SKM-1 treated with dmso at 0.1 percent for 144 hours (cell line): Measurements from ENCODE around the gene CGB1.
"Not testable (repeated sequence)": the region's sequence is repeated elsewhere in the genome, so short reads cannot be mapped to it uniquely, and the experiment has no call there.

Experiments
- DNase-seq: peaks from one replicate; lab custom pipeline; 2025; ENCODE audit not compliant: unreplicated experiment; lab: John Stamatoyannopoulos, UW

CGB1 gene

DNA sequence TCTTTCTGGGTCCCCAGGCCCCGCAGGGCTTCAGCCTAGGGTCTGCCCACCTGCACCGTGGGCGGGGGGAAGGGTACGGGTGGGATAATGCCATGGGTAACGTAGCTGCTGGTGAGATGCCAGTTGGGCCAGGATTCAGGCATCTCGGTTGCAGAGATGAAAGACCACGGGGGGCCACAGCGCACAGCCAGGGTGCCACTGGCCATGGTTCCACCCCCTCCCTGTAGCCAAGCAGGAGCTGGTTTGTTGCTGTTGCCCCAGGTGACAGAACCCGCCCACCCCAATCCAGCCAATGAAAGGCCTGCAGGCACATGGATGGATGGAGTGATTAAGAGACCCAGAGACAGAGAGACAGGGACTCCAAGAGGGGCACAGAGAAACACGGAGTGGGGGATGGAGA lies 21.9 kb upstream of the CGB1 start:
- no peak for DNase-seq

DNA sequence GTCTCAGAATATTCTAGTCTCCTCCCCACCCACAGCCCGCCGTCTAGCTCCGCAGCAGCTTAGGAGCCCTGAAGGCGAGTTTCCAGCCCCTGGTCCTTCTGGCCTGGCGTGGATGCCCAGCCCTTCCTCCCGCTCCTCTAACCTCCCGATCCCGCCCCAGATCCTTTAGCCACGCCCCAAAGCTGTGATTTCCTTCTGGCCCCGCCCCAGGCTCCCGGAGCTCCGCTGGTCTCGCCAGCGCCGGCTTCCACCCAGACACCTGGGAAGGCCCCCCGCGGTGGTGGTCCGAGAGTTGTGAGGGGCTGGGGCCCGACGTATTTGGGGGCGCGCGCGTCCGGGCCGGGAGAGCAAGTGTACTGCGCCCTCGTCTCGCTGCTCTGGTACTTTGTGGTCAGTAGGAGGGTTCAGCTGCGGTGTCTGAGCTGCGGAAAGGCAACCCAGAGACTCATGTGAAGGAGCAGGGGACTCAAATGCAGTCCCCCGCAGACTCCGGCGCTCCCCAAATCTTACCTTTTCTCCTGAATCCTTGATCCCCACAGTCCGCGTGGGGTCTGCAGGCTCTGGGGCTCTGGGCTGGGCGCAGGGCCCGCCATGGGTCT lies 21.0 kb upstream of the CGB1 start, which contains the start of gene CGB7:
Gene CGB7, minus strand, starts transcription at position 114 of the 599 bp plus-strand sequence. CDS start 2,374 bp downstream, outside the sequence.
- DNase-seq = no peak

DNA sequence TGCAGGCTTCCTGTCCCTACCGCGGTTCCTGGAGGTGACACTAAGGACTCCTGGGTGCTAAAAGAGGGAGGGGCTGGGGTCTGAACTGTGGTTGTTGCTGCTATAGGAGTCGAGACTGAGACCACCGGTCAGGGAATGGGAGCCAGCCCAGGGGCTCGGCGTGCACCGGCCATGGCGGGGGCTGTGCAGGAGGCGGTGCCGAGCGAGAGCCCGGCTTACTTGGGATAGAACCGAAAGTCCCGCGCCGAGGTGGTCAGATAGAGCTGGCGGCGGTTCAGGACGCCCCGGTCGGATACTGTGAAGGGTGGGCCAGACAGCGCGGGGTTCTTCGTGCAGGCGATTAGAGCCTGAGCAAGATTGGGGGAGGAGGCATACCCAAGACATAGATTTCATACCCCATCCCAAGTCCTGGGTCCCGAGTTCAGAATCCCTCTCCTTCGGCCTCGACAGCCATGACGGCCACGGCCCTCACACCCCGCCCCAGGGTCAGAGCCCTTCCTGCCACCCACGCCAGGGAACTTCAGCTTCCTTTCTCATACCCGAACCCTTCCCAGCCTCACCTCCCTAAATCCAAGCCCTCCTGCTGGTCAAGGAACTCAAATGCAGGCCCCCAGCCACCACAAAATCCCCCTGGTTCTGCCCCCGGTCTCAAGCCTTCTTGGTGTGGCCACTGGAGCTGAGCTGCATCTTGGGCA lies 20.4 kb upstream of the CGB1 start:
- DNase-seq = not testable (repeated sequence)

DNA sequence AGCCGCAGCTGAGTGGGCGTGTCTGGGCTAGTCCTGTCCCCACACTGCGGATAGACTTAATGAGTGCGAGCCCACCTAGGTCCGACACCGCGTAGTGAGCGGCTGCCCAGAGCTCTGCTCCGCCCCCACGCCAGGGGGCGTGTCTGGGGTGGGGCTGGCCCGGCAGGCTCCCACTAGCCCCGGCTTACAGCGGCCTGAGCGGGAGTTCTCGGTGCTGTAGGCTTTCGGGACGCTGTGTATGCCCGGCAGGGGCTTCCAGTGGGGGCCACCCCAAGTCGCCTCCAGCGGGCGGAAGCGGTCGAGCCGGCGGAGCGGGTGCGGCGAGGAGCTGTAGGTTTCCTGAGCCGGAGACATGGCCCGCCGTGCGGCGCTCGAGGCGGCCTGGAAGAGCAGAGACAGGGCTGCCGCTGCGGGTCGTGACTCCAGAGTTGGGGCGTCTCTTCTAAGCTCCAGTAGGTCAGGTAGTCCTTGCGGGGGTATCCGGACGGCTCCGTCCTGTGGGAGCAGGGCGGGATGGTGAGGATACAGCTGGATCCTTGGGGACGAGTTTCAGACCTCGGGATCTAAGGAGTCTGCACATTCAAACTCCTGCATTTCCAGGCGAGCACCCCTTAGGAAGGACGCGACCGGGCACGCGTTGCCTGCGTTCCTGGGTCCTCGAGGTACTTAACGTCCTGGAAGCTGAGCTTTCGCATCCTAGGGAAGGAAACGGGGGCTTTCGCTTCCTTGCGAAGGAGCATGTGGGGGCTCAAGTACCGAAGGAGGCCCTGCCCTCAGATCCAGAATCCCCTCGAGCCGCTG lies 19.6 kb upstream of the CGB1 start:
- DNase-seq = no peak

DNA sequence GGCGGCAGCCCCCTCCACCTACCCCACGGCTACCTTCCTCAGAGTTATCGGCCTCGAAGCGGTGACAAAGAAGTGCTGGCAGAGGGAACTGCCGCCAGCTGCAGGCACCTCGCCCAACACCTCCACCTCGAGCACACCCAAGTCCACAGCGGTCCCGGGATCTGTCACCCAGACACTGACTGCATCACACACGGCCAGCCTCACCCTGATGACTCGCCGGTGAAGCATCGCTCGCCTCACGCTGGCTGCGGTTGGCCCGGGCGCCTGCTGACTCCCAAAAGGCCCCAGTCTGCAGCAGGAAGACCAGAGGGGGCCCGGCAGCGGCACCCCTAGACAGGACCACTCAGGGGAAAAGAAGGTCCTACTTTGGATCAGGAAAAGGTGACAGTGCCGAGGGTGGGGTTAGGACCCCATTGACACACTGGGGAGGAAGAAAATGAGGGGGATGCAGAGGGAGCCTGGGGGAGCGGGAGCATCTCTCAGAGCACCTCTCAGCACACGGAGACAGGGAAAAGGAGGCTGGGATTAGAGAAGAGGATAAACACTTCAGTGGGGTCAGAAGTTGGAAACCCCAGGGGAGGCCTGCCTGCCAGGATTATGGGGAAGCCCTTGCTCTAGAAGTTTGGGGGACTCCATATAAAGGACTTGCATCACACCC lies 13.8 kb upstream of the CGB1 start:
- DNase-seq = not testable (repeated sequence)

DNA sequence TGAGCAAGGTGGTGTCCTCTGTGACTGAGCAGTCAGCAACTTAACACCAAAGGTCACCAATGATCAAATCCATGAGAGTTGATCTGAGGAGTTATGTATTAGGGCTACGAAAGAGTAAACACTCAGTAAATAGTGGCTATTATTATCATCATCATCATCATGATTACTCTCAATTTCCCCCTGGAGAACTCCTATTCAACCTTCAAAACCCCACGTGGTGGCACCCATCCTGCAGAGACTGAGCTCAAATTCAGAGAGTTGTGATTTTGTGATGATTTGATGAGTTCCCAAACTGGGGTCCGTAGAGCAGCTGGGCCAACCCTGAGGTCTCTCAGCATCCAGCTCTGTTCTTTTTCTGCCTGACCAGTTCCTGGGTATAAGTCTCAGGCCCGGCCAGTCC lies 13.1 kb upstream of the CGB1 start:
- not testable (repeated sequence) for DNase-seq

DNA sequence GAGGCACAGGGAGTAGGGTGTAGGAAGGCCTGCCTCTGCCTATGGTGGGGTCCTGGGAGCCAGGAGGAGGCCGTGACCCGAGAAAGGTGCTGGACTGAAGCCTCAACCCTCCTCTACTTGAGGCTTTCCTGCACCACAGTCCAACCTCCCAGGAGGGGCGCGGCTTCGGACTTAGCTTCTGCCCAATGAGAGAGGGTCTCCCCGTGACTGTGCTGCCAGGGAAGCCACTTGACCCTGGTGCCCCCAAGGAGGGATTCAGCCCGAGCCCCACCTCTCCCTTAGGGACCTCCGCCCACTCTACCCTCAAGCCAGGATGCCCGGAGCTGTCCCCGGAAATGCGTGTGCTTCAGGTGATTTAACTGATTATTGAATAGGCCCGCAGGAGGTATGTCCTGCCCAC lies 12.3 kb upstream of the CGB1 start, which contains the start of gene CGB8:
Gene CGB8, minus strand, starts transcription at position 101 of the 400 bp plus-strand sequence. CDS start 372 bp downstream, outside the sequence.
- not testable (repeated sequence) for DNase-seq

DNA sequence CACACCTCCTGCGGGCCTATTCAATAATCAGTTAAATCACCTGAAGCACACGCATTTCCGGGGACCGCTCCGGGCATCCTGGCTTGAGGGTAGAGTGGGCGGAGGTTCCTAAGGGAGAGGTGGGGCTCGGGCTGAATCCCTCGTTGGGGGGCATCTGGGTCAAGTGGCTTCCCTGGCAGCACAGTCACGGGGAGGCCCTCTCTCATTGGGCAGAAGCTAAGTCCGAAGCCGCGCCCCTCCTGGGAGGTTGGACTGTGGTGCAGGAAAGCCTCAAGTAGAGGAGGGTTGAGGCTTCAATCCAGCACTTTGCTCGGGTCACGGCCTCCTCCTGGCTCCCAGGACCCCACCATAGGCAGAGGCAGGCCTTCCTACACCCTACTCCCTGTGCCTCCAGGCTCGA lies 6.9 kb upstream of the CGB1 start, which contains the start of gene CGB5:
Gene CGB5, plus strand, starts transcription at position 301 of the 400 bp plus-strand sequence. CDS start 362 bp downstream, outside the sequence.
- DNase-seq = not testable (repeated sequence)

DNA sequence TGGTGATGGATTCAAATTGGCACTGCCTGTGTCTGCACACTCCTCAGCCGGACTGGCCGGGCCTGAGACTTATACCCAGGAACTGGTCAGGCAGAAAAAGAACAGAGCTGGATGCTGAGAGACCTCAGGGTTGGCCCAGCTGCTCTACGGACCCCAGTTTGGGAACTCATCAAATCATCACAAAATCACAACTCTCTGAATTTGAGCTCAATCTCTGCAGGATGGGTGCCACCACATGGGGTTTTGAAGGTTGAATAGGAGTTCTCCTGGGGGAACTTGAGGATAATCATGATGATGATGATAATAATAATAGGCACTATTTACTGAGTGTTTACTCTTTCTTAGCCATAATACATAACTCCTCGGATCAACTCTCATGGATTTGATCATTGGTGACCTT lies 6.0 kb upstream of the CGB1 start:
- DNase-seq = not testable (repeated sequence)

DNA sequence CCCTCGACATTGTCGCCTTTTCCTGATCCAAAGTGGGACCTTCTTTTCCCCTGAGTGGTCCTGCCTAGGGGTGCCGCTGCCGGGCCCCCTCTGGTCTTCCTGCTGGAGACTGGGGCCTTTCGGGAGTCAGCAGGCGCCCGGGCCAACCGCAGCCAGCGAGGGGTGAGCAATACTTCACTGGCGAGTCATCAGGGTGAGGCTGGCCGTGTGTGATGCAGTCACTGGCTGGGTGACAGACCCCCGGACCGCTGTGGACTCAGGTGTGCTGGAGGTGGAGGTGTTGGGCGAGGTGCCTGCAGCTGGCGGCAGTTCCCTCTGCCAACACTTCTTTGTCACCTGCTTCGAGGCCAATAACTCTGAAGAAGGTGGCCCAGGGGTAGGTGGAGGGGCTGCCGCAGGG lies 5.5 kb upstream of the CGB1 start:
- no peak for DNase-seq

DNA sequence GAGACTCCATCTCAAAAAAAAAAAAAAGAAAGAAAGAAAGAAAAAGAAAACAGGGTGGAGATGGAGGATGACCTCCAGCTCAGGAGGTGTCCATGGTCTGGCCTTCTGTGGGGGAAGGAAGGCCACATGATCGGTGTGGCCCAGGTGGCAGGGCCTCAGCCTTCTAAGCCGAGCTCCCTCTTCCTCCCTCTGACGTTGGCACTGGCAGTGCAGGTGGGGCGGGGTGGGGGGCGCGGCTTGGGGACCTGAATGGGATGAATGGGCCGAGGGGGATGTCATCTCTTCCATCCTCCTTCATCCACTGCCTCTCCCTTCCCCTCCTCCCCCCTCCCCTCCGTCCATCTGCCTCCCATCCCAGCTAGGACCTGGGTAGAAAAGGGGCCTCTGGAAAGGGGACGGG lies 3.0 kb upstream of the CGB1 start:
- not testable (repeated sequence) for DNase-seq

DNA sequence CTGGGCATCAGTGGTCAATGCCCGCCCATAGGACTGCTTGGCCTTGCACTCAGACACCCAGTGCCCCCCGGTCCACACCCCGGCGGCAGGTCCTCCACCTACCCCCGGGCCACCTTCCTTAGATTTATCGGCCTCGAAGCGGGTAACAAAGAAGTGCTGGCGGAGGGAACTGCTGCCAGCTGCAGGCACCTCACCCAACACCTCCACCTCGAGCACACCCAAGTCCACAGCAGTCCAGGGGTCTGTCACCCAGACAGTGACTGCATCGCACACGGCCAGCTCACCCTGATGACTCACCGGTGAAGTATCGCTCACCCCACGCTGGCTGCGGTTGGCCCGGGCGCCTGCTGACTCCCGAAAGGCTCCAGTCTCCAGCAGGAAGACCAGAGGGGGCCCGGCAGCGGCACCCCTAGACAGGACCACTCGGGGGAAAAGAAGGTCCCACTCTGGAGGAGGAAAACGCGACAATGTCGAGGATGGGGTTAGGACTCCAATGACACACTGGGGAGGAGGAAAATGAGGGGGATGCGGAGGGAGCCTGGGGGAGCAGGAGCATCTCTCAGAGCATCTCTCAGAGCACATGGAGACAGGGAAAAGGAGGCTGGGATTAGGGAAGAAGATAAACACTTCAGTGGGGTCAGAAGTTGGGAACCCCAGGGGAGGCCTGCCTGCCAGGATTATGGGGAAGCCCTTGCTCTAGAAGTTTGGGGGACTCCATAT lies 2.0 kb upstream of the CGB1 start:
- DNase-seq = not testable (repeated sequence)

DNA sequence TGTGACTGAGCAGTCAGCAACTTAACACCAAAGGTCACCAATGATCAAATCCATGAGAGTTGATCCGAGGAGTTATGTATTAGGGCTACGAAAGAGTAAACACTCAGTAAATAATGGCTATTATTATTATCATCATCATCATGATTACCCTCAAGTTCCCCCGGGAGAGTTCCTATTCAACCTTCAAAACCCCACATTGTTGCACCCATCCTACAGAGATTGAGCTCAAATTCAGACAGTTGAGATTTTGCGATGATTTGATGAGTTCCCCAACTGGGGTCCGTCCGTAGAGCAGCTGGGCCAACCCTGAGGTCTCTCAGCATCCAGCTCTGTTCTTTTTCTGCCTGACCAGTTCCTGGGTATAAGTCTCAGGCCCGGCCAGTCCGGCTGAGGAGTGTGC lies 1.4 kb upstream of the CGB1 start:
- not testable (repeated sequence) for DNase-seq

DNA sequence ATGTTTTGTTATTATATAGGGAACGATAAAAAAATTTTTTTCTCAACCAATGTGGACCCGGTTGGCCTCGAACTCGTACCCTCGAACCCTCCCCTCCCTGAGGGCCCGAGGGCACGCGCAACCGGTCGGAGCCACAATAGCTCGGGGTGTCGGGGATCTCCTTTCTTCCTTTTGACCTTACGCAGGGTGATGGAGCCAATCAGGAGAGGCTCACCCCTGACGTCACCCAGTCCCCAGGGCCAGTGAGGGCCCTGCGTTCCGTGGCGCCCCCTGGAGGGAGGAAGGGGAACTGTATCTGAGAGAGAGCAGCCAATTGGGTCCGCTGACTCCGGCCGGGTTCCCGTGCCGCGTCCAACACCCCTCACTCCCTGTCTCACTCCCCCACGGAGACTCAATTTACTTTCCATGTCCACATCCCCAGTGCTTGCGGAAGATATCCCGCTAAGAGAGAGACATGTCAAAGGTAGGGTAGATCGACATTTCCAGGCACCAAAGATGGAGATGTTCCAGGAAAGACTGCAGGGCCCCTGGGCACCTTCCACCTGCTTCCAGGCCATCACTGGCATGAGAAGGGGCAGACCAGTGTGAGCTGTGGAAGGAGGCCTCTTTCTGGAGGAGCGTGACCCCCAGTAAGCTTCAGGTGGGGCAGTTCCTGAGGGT lies 4.9 kb downstream of the CGB1 start, which contains the start of gene CGB2:
Gene CGB2, plus strand, starts transcription at position 249 of the 660 bp plus-strand sequence. Its CDS starts 206 bp downstream, at position 455.
- not testable (repeated sequence) for DNase-seq

DNA sequence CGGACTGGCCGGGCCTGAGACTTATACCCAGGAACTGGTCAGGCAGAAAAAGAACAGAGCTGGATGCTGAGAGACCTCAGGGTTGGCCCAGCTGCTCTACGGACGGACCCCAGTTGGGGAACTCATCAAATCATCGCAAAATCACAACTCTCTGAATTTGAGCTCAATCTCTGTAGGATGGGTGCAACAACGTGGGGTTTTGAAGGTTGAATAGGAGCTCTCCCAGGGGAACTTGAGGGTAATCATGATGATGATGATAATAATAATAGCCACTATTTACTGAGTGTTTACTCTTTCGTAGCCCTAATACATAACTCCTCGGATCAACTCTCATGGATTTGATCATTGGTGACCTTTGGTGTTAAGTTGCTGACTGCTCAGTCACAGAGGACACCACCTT lies 6.4 kb downstream of the CGB1 start:
- DNase-seq = not testable (repeated sequence)

DNA sequence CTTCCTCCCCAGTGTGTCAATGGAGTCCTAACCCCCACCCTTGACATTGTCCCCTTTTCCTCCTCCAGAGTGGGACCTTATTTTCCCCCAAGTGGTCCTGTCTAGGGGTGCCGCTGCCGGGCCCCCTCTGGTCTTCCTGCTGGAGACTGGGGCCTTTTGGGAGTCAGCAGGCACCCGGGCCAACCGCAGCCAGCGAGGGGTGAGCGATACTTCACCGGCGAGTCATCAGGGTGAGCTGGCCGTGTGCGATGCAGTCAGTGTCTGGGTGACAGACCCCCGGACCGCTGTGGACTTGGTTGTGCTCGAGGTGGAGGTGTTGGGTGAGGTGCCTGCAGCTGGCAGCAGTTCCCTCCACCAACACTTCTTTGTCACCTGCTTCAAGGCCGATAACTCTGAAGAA lies 6.9 kb downstream of the CGB1 start:
- DNase-seq = not testable (repeated sequence)

DNA sequence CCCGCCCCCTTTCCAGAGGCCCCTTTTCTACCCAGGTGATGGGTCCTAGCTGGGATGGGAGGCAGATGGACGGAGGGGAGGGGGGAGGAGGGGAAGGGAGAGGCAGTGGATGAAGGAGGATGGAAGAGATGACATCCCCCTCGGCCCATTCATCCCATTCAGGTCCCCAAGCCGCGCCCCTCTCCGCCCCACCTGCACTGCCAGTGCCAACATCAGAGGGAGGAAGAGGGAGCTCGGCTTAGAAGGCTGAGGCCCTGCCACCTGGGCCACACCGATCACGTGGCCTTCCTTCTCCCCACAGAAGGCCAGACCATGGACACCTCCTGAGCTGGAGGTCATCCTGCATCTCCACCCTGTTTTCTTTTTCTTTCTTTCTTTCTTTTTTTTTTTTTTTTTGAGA lies 8.0 kb downstream of the CGB1 start:
- not testable (repeated sequence) for DNase-seq

DNA sequence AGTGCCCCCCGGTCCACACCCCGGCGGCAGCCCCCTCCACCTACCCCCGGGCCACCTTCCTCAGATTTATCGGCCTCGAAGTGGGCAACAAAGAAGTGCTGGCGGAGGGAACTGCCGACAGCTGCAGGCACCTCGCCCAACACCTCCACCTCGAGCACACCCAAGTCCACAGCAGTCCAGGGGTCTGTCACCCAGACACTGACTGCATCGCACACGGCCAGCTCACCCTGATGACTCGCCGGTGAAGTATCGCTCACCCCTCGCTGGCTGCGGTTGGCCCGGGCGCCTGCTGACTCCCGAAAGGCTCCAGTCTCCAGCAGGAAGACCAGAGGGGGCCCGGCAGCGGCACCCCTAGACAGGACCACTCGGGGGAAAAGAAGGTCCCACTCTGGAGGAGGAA lies 11.1 kb downstream of the CGB1 start:
- DNase-seq = not testable (repeated sequence)

DNA sequence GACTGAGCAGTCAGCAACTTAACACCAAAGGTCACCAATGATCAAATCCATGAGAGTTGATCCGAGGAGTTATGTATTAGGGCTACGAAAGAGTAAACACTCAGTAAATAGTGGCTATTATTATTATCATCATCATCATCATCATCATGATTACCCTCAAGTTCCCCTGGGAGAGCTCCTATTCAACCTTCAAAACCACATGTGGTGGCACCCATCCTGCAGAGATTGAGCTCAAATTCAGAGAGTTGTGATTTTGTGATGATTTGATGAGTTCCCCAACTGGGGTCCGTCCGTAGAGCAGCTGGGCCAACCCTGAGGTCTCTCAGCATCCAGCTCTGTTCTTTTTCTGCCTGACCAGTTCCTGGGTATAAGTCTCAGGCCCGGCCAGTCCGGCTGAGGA lies 11.6 kb downstream of the CGB1 start:
- not testable (repeated sequence) for DNase-seq

DNA sequence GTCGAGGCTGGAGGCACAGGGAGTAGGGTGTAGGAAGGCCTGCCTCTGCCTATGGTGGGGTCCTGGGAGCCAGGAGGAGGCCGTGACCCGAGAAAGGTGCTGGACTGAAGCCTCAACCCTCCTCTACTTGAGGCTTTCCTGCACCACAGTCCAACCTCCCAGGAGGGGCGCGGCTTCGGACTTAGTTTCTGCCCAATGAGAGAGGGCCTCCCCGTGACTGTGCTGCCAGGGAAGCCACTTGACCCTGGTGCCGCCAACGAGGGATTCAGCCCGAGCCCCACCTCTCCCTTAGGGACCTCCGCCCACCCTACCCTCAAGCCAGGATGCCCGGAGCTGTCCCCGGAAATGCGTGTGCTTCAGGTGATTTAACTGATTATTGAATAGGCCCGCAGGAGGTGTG lies 12.5 kb downstream of the CGB1 start, which contains the start of gene CGB3:
Gene CGB3, minus strand, starts transcription at position 101 of the 400 bp plus-strand sequence. CDS start 362 bp downstream, outside the sequence.
- not testable (repeated sequence) for DNase-seq
